AML-193 (cell line): ENCODE data around the gene EXTL1.

ENCODE experiments used
- DNase-seq, 2 experiments: peaks; one replicate each; lab custom pipeline; 2025; lab: John Stamatoyannopoulos, UW

Gene EXTL1

DNA sequence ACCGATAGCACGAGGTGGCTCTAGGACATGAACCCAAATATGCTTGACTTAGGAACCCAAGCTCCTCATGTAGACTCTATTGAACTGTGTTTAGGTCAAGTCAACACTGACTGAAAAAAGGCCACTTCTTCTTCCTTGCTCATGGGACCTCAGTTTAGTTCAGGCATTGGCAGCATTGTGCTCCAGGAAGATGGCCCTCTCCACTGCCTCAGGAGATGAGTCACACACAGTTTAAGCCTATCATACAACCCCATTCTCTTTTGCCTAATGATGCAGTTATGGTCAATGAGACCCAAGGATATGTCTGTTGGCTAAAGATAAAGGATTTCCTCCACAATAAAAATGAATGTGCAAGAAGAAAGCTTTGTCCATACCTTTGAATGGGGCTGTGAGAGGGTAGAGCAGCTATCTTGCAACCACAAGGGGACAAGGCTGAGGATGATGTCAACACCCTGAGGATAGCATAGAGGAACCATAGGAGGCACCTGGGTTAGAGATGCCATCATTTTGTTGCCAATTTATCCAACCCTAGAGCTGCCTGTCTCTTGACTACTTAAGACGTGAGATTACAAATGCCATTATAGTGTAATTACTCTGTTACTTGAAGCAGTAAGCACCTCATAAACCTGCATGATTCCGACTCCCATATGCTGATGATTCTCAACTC lies 48.9 kb downstream of the EXTL1 start:
- no peak for DNase-seq

- no peak for DNase-seq
Measured at GRCh38 chr1:26070963-26071342, 49.4 kb downstream of the EXTL1 start.

DNA sequence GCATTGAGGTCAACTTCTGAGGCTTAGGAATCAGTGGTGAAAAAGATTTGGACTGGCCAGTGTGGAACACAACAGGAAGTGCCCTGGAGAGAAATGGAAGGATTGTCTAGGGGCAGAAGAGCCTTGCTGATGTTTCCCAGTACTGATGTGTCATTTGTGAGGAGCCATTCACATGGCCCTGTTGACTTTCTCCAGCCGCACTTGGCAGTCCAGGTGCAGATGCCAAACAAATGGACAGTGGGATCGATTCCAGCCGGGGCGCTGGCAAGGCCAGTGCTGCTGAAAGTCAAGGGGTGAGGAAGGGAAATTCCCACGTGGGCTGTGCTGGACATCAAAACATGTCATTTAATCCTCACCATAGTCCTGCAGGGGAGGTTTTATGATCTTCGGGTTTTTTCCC lies 50.7 kb downstream of the EXTL1 start:
- no peak for DNase-seq

- DNase-seq = no peak
Measured at GRCh38 chr1:26075421-26076144, 54.0 kb downstream of the EXTL1 start.

DNA sequence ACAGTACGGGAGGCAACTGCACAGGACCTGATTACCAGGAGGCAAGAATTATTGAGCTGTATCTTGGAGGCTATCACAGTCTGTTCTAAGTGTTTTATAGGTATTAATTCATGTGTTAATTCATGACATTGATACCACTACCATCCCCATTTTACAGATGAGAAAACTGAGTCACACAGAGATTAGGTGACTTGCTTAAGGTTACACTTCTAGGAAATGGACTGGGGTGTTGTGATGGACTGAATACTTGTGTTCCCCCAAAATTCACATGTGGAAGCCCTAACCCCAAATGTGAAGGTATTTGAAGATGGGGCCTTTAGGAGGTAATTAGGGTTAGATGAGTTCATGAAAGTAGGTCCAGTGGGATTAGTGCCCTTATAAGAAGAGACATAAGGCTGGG lies 55.9 kb downstream of the EXTL1 start:
- no peak for DNase-seq

GRCh38 chr1:26078286-26079177 lies 57.0 kb downstream of the EXTL1 start:
- DNase-seq = no peak

DNA sequence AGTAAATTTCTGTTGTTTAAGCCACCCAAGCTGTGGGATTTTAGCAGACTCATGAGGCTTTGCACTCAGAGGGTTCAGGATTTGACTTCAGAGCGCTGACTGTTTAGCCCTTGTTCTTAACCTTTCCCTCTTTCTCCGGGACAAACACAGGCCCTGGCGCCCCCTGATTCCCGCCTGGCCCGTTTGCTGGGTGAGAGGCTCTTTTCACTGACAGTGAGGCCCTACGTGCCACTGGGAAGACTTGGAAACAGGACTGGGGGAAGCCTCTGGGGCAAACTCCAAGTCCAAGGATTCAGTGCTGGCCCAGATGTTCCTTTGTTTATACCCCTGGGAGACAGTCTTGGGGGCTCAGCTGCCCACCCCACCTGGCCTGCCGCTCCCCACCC lies 57.6 kb downstream of the EXTL1 start:
- no peak for DNase-seq

- no peak for DNase-seq
Measured at GRCh38 chr1:26079960-26080814, 58.6 kb downstream of the EXTL1 start.

GRCh38 chr1:26081267-26082019 lies 59.9 kb downstream of the EXTL1 start:
- DNase-seq = no peak

GRCh38 chr1:26082020-26082350 lies 60.4 kb downstream of the EXTL1 start:
- no peak for DNase-seq

DNA sequence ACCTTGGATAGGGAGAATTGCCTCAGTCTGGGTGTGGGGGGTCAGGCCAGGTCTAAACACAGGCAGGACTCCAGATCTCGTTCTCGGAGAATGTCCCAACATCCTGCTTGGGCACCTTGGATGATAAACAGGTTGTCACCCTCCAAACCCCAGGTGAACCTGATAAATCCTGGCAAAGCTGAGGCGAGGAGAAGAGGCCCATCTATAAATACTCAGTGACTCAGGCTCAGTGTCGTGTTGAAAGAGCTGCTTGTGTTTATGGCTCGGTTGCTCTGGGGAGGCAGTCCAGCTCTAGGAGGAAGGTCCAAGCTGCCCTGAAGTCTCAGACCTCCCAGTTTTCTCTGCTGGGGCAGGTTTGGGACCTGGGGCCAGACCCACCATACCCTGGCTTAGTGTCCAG lies 61.6 kb downstream of the EXTL1 start:
- DNase-seq = no peak

DNA sequence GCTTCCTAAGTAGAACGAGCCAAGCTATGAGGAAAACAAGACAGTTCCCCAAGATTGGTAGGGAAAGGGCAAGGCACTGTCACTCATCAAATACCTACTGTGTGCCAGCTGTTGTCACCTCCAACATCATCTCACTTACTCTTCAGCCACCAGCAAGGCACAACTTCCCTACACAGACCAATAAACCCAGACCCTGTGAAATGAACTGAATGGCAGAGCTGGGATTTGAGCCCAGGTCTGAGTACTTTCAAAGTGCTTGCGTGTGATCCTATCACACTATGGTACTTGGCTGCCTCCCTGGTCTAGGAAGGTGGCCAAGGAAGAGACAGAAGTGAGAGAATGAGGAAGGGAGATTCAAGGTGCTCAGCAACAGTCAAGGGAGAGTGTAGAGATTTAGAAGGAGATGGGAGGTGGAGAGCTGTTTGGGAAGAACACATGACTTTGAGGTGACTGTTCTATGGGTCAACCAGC lies 62.6 kb downstream of the EXTL1 start:
- no peak for DNase-seq

- DNase-seq = no peak
Measured at GRCh38 chr1:26084844-26085243, 63.3 kb downstream of the EXTL1 start.
